ENCODE data around the gene DNMT3A.

GRCh38 chr2:25280051-25280687 is 61.6 kb downstream of the DNMT3A start:
- TF ChIP-seq CTCF (conservative IDR thresholded peaks at IDR 0.05; ENCODE audit: low read depth in 2 of 2) (no peak), EZH2 (IDR thresholded peaks at IDR 0.05; ENCODE audit: low read depth, unreplicated experiment) (no peak)

Measured in GM23338 (cell line).